HG02678 (cell line): ENCODE data around the gene BBLN.
A peak's percentile ranks its signal among the peaks of the same experiment; 100 is the strongest.
"Not testable (repeated sequence)": the region's sequence is repeated elsewhere in the genome, so short reads cannot be mapped to it uniquely, and the experiment has no call there.

Source experiments
- ATAC-seq: cut with Tn5 transposase; IDR thresholded peaks from one replicate; pipeline ENCODE4 v1.9.1; 2021; ENCODE audit warnings: mild to moderate bottlenecking, moderate library complexity; ENCODE audit not compliant: unreplicated experiment

The BBLN gene

GRCh38 chr9:128124451-128124850 is 35.6 kb upstream of the BBLN start:
- no peak for ATAC-seq

GRCh38 chr9:128124873-128125579 is 35.0 kb upstream of the BBLN start:
- no peak for ATAC-seq

- no peak for ATAC-seq
Measured at GRCh38 chr9:128125580-128126354, 34.3 kb upstream of the BBLN start.

DNA sequence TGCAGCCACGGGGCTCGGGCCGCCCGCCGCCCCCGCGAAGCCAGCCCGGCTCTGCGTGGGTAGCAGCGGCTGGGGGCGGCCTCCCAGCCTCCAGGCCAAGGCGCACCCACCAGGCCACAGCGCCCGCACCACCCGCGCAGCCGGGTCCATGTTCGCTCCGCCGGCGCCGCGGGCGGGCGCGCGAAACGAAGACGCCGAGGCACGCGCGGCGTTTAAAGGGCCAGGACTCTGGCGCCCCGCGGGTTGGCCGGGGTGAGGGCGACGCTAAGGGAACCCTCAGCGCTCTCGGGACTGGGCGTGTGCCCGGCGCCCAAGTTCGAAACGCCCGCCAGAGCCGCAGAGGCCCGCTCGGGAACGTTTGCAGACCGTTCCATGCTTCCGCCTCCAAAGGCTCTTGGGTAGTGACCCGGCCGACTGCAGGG is 32.5 kb upstream of the BBLN start, which contains the start of gene PTGES2:
Gene PTGES2 (minus strand): TSS at position 162 of the 422 bp plus-strand sequence. CDS start 12 bp downstream, at position 150.
- ATAC-seq, result peak; percentile 66

DNA sequence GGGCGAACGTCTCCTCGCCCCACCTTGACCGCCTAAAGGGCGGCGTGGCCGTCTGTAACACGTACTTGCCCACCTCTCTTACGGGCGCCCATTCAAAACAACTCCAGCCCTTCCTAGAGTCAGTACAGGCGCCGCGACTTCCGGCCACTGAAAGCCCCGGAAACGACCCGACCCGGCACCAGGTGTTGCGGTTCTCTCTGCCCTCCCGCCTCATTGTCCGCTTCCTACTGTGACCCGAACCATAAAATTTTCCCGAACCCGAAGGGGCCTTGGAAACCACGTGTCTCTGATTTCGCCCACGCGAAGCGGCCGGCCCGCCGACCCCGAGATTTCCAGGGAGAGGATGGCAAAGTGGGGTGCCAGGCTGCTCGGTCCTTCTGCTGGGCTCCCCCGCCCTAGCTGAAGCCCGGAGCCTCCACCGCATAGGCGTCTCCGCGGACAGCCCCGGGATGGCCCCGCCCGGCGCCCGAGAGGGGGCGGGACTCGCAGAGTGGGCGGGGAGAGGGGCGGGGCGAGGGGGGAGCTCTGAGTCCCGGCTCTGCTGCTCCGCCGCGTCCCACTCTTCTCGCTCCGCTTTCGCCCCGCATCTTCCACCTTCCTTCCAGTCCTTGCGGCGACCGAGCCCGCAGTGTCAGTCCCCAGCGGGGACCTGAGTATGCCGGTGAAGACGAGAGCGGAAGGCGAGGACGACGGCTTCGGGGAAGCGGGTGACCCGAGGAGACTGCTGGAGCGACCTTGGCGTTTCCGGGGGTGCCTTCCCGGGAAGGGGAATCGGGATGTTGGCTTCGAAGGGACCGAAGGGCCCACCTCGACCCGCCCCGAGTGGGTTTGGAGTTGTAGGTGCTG is 31.9 kb upstream of the BBLN start:
- ATAC-seq, result peak; percentile 67

GRCh38 chr9:128128836-128129590 is 31.1 kb upstream of the BBLN start:
- no peak for ATAC-seq

DNA sequence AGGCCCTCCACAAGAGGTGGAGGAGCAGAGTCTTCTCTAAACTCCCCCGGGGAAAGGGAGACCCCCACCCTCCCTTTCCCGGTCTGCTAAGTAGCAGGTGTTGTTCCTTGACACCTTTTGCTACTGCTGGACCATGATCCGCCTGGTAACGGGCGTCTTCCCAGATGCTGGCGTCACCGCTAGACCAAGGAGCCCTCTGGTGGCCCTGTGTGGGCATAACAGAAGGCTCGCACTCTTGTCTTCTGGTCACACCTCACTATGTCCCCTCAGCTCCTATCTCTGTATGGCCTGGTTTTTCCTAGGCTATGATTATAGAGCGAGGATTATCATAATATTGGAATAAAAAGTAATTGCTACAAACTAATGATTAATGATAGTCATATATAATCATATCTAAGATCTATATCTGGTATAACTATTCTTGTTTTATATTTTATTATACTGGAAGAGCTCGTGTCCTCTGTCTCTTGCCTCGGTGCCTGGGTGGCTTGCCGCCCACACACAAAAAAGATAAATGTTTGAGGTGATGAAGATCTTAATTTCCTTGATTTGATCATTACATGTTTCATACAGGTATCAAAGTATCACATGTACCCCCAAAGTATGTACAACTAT is 30.0 kb upstream of the BBLN start:
- not testable (repeated sequence) for ATAC-seq

DNA sequence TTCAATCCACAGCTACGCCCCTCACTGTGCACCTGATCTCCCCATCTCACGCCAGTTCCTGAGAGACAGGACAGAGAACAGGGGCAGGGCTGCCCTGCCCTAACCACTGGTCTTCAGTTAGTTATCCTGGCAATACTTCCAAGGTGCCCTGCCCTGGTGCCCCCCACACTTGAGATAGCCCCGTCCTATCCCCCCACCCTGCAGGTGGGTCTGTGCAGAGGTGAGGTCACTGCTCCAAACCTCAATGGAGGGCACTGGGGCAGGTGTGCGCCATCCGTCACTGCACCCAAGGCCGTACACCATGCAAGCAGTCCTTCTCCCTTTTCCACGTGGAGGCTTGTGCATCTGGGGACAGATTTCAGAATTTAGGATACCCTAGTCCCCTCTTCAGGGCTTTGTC is 29.4 kb upstream of the BBLN start:
- ATAC-seq, result not testable (repeated sequence)

GRCh38 chr9:128131346-128131745 is 28.7 kb upstream of the BBLN start:
- ATAC-seq, result not testable (repeated sequence)

DNA sequence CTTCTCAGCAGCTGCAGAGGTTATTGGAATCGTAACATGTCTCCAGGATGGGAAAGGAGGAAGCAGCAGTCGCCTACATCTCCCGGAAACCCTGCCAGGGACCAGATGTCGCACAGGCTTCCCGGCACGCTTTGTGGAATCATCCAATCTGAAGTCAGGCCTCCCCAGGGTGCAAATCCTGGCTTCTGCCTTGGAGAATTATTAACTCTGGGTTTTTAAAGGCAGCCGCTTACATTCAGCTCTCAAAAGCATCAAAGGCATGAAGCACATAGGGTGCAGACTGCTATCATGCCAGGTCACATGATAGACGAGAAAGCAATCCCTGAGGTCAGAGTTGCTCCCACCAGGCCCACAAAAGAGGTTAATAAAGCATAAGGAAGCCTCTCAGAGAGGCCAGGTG is 27.9 kb upstream of the BBLN start:
- not testable (repeated sequence) for ATAC-seq

DNA sequence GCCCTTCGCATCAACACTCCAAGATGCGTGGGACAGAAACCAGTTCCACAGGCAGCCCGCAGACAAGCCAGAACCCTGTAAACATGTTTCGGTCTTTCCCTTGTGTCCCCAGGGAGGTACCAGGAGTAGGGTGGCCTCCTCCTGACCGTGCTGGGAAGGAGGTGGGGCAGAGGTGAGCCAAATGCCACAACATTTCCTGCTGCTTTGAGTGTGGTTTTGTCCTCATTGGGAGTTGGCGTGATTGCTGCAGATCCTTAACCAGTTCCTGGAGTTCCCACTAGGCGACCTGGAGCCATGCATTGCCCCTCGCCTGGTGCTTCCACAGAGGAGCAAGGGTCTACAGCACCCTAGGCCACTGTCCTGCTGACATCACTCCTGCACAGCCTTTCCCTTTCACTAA is 24.5 kb upstream of the BBLN start:
- ATAC-seq, result not testable (repeated sequence)

DNA sequence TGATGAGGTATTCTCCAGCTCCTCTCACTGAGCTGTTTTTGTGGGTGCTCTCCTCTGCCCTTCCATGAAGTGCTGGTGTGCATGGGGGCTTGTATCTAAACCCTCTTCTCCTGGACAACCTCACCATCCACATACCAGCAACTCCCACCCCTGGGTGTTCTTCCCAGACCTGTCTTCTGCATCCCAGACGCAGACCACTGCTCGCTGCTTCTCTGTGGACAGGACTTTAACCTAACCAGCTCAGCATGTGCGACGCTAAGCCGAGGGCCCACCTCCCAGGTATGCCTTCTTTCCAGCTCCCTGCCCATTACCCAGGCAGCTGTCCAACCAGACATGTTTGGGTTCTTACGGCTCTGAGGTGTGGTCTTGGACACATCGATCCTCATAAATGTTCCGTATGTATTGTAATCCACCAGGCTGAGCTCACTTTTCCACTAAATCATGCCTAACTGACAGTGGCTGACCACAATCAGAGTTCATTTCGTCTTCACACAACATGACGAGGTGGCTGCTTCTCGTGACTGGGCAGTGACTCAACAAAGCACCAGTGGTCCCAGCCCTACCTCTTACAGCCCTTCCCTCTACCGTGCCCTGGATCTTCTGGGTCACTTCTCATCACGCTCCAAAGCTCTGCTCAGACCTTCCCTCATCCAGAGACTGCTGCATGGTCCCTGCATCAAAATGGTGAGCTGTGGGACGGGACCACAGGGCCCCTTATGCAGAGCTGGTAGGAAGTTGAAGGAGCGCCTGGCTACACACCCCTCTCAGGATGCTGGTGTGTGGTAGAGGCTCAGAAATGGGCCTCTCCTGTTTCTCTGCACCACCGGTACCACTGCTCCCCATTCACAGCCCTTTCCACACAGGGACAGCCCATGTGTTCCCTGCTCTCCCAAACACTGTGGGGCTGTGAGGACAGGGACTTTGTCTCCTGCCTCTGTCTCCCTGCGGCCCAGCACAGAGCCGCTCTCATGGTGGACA is 23.0 kb upstream of the BBLN start:
- no peak for ATAC-seq

GRCh38 chr9:128138001-128138400 is 22.1 kb upstream of the BBLN start:
- ATAC-seq, result no peak

- no peak for ATAC-seq
Measured at GRCh38 chr9:128139621-128140020, 20.4 kb upstream of the BBLN start.

- ATAC-seq, result no peak
Measured at GRCh38 chr9:128141604-128142003, 18.5 kb upstream of the BBLN start.

- ATAC-seq, result no peak
Measured at GRCh38 chr9:128142061-128142460, 18.0 kb upstream of the BBLN start.

DNA sequence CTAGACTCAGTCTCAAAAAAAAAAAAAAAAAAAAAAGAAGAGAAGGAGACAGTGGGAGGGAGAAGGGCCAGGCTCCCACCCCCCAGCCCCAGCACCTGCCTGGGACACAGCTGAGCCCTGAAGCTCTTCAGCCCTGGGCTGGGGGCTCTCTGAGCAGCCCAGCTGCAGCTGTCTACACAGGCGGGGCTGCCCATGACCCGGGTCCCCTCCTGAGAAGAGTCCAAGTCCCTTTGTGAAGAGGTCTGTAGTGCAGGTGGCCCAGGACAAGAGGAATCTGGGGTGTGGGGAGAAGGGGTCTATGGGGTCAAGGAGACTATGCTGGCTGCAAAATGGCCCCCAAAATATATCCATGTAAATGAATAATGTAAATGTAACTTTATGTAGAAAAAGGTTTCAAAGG is 17.5 kb upstream of the BBLN start:
- ATAC-seq, result no peak

DNA sequence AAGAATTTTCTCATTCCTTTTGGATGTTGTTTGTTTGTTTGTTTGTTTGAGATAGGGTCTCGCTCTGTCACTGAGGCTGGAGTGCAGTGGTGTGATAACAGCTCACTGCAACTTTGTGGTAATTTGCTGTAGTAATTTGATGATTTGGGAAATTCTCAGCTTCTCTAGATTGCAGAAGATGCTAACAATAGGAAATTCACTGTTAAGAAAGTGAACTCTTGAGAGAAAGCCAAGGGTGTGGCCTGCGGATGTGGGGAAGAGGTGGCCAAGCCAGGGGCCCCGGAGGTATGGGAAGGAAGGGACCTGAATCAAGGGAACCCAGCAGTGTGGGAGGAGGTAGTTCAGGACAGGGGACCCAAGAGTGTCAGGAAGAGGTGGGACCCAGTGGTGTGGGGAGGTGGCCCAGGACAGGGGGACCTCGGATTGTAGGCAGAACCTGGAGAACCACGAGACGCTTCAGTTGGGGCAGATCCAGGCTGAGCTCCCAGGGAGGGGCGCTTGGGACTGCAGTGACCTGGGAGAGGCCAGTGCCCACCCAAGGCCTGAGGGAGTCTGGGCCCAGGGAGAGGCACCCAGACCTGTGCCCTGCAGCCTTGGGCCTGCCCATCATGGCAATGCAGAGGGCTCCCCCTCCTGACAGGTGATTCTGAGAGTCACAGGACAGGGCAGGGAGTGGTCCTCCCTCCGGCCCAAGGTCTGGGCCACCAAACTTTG is 16.4 kb upstream of the BBLN start:
- ATAC-seq, result no peak
